Measurements from ENCODE around the gene VIPR2.

VIPR2 gene

GRCh38 chr7:159157714-159158113 lies 13.0 kb upstream of the VIPR2 start:
- DNase-seq: no peak

GRCh38 chr7:159156436-159157245 lies 12.0 kb upstream of the VIPR2 start:
- DNase-seq: no peak

GRCh38 chr7:159155410-159155809 lies 10.7 kb upstream of the VIPR2 start:
- DNase-seq: no peak

- DNase-seq: no peak
These were observed 9.6 kb upstream of the VIPR2 start for GRCh38 chr7:159154243-159154642.

GRCh38 chr7:159153511-159153910 lies 8.8 kb upstream of the VIPR2 start:
- no peak for DNase-seq

- DNase-seq: no peak
These were observed 8.1 kb upstream of the VIPR2 start for GRCh38 chr7:159152816-159153215.

- no peak for DNase-seq
These were observed 6.6 kb upstream of the VIPR2 start for GRCh38 chr7:159151231-159151630.

- no peak for DNase-seq
These were observed 4.8 kb upstream of the VIPR2 start for GRCh38 chr7:159149488-159149887.

- no peak for DNase-seq
These were observed 4.0 kb upstream of the VIPR2 start for GRCh38 chr7:159148430-159149395.

- DNase-seq: no peak
These were observed 3.0 kb upstream of the VIPR2 start for GRCh38 chr7:159147687-159148086.

- DNase-seq: no peak
These were observed 2.6 kb upstream of the VIPR2 start for GRCh38 chr7:159147246-159147645.

- DNase-seq: no peak
These were observed 1.6 kb upstream of the VIPR2 start for GRCh38 chr7:159146084-159146858.

GRCh38 chr7:159145490-159145855 lies 806 bp upstream of the VIPR2 start:
- no peak for DNase-seq

GRCh38 chr7:159143780-159144757 lies 598 bp downstream of the VIPR2 start:
- no peak for DNase-seq

- DNase-seq: no peak
These were observed 1.9 kb downstream of the VIPR2 start for GRCh38 chr7:159142730-159143129.

- no peak for DNase-seq
These were observed 2.5 kb downstream of the VIPR2 start for GRCh38 chr7:159142199-159142598.

- no peak for DNase-seq
These were observed 3.0 kb downstream of the VIPR2 start for GRCh38 chr7:159141660-159142059.

GRCh38 chr7:159141167-159141566 lies 3.5 kb downstream of the VIPR2 start:
- no peak for DNase-seq

GRCh38 chr7:159140170-159140910 lies 4.3 kb downstream of the VIPR2 start:
- DNase-seq: no peak

GRCh38 chr7:159139639-159140038 lies 5.0 kb downstream of the VIPR2 start:
- DNase-seq: no peak

GRCh38 chr7:159139202-159139601 lies 5.5 kb downstream of the VIPR2 start:
- DNase-seq: no peak

Data from NCI-H1092 treated with DMSO at 0.1 percent for 48 hours (cell line).